ENCODE results near the gene ITGA8. TPM values are rescaled to one million over a fixed set of nuclear protein-coding genes. Genes with fewer than 3 reads are reported as not detected.

The ITGA8 gene
- total and polyA plus RNA-seq, 7 donors, result 0.46 to 5.7 (median 0.81) TPM

- intact Hi-C loops (cut with DNase I), result no loop called here
- Histone ChIP-seq H3K27me3 (no peaks in the 10 kb centered on the region), H3K4me1 (no peaks in the 10 kb centered on the region), H3K4me3 (no peak overlapping the region), H3K27ac (no peak overlapping the region), H3K36me3 (no peaks in the 10 kb centered on the region), H3K9me3 (no peaks in the 10 kb centered on the region)
- no peak for TF ChIP-seq POLR2AphosphoS5 (IDR thresholded peaks at IDR 0.05)
- TF ChIP-seq EP300 (IDR thresholded peaks at IDR 0.05), result no peak
- 55 to 65% methylated on average over 5 of the region's 5 CpGs for WGBS, 2 donors
- no peak for DNase-seq
Observed at GRCh38 chr10:15473396-15473767, 246.3 kb downstream of the ITGA8 start.

- no peak for TF ChIP-seq EP300 (IDR thresholded peaks at IDR 0.05)
- TF ChIP-seq, protein P1, sequence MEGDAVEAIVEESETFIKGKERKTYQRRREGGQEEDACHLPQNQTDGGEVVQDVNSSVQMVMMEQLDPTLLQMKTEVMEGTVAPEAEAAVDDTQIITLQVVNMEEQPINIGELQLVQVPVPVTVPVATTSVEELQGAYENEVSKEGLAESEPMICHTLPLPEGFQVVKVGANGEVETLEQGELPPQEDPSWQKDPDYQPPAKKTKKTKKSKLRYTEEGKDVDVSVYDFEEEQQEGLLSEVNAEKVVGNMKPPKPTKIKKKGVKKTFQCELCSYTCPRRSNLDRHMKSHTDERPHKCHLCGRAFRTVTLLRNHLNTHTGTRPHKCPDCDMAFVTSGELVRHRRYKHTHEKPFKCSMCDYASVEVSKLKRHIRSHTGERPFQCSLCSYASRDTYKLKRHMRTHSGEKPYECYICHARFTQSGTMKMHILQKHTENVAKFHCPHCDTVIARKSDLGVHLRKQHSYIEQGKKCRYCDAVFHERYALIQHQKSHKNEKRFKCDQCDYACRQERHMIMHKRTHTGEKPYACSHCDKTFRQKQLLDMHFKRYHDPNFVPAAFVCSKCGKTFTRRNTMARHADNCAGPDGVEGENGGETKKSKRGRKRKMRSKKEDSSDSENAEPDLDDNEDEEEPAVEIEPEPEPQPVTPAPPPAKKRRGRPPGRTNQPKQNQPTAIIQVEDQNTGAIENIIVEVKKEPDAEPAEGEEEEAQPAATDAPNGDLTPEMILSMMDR (IDR thresholded peaks at IDR 0.05), result no peak
- TF ChIP-seq POLR2AphosphoS5 (IDR thresholded peaks at IDR 0.05), result no peak
- Histone ChIP-seq H3K4me3 (no peak overlapping the region), H3K4me1 (no peaks in the 10 kb centered on the region), H3K36me3 (no peaks in the 10 kb centered on the region), H3K27me3 (no peaks in the 10 kb centered on the region), H3K27ac (no peak overlapping the region), H3K9me3 (no peaks in the 10 kb centered on the region)
- WGBS, 2 donors, result 66 to 78% methylated on average over 16 of the region's 16 CpGs
- DNase-seq, result no peak
- intact Hi-C loops (cut with DNase I), result no loop called here
Observed at GRCh38 chr10:15472431-15473395, 247.0 kb downstream of the ITGA8 start.

DNA sequence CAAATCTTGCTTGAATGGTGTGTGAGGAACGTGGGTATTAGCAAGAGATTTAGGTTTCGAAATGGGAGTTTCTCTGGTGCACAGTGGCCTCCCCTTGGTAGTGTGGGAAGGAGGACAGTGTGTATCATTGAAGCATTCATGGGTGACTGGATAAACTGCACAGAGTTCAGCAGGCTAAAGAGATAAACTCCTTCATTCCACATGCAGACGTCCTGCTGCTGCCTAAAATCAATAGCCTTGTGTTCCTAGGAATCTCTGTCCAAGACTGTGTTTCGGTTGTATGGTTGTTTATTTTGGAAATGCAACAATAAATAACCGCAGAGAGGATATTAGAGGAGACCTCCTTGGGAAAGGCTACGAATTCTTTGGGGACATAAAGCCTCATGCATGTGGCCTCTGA, 247.7 kb downstream of the ITGA8 start:
- intact Hi-C loops (cut with DNase I), result no loop called here
- DNase-seq, result no peak
- 44 to 59% methylated on average over 6 of the region's 6 CpGs for WGBS, 2 donors
- no peaks in the 10 kb centered on the region for H3K27me3 ChIP-seq
- TF ChIP-seq EP300 (IDR thresholded peaks at IDR 0.05) (no peak), POLR2A (IDR thresholded peaks at IDR 0.05) (no peak), POLR2AphosphoS5 (IDR thresholded peaks at IDR 0.05) (no peak)
- TF ChIP-seq, protein P1 (IDR thresholded peaks at IDR 0.05), result no peak
- no peaks in the 10 kb centered on the region for H3K36me3 ChIP-seq
- H3K9me3 ChIP-seq, result no peaks in the 10 kb centered on the region
- H3K4me3 ChIP-seq, result no peak overlapping the region
- H3K4me1 ChIP-seq, result no peaks in the 10 kb centered on the region
- no peak overlapping the region for H3K27ac ChIP-seq

DNA sequence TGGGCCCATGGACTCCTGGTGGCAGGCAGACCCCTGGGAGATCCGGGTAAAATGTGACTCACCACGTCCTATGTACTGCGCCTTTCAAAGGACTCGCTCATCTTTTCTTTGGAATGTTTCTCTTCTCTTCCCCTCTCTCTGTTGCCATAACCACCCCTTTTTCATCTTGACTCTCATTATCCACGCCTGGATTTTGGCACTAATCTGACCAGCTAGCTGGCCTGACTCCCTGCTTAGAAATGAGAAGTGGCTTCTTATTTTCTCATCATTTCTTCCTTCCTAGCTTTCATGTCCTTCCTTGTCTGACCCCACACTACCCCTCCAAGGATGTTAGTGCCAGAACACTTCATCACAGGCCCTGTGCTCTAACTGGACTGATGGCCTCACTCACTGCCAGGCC, 250.6 kb downstream of the ITGA8 start:
- Histone ChIP-seq H3K4me3 (no peak overlapping the region), H3K27me3 (no peaks in the 10 kb centered on the region), H3K4me1 (no peaks in the 10 kb centered on the region), H3K36me3 (no peaks in the 10 kb centered on the region), H3K27ac (no peak overlapping the region), H3K9me3 (no peaks in the 10 kb centered on the region)
- no peak for DNase-seq
- 93 to 94% methylated on average over 5 of the region's 5 CpGs for WGBS, 2 donors
- TF ChIP-seq EP300 (IDR thresholded peaks at IDR 0.05) (no peak), POLR2A (IDR thresholded peaks at IDR 0.05) (no peak), POLR2AphosphoS5 (IDR thresholded peaks at IDR 0.05) (no peak)
- TF ChIP-seq, protein P1 (IDR thresholded peaks at IDR 0.05), result no peak
- intact Hi-C loops (cut with DNase I), result no loop called here

GRCh38 chr10:15464381-15464780, 255.3 kb downstream of the ITGA8 start:
- no peak overlapping the region for H3K27ac ChIP-seq
- TF ChIP-seq, protein P1 (IDR thresholded peaks at IDR 0.05), result no peak
- TF ChIP-seq POLR2AphosphoS5 (IDR thresholded peaks at IDR 0.05) (no peak), POLR2A (IDR thresholded peaks at IDR 0.05) (no peak), EP300 (IDR thresholded peaks at IDR 0.05) (no peak)
- no peaks in the 10 kb centered on the region for H3K4me1 ChIP-seq
- H3K9me3 ChIP-seq, result no peaks in the 10 kb centered on the region
- no peaks in the 10 kb centered on the region for H3K36me3 ChIP-seq
- 85 to 89% methylated on average over 3 of the region's 3 CpGs for WGBS, 2 donors
- intact Hi-C loops (cut with DNase I), result no loop called here
- DNase-seq, result no peak
- H3K27me3 ChIP-seq, result no peaks in the 10 kb centered on the region
- H3K4me3 ChIP-seq, result no peak overlapping the region

Other genes with a start within 250 kb of the ITGA8 start
- 10 to 100 TPM; 23.8 to 39.2 (median 32.3) TPM for gene MINDY3, start 140.6 kb upstream of the ITGA8 start, total RNA-seq
- 10 to 100 TPM; 15.0 to 19.4 (median 15.5) TPM for gene MINDY3, start 140.6 kb upstream of the ITGA8 start, polyA plus RNA-seq